Islet of Langerhans (tissue), 1 donor: ENCODE data around the gene CBX6.
A peak's percentile ranks its signal among the peaks of the same experiment; 100 is the strongest.

Source experiments
- FAIRE-seq: peaks from one replicate; lab custom pipeline; 2011; peaks lifted over from hg19 to GRCh38; lab: Jason Lieb, UNC

CBX6 gene

GRCh38 chr22:38873469-38874411 lies 1.7 kb upstream of the CBX6 start:
- FAIRE-seq, result peak; percentile 65

GRCh38 chr22:38872831-38873248 lies 824 bp upstream of the CBX6 start:
- no peak for FAIRE-seq

- FAIRE-seq, result no peak
Measured at GRCh38 chr22:38871360-38872171, 450 bp downstream of the CBX6 start.

GRCh38 chr22:38870791-38871359 lies 1.1 kb downstream of the CBX6 start:
- no peak for FAIRE-seq

- peak; percentile 79 for FAIRE-seq
Measured at GRCh38 chr22:38870312-38870741, 1.7 kb downstream of the CBX6 start.

- no peak for FAIRE-seq
Measured at GRCh38 chr22:38869663-38870062, 2.4 kb downstream of the CBX6 start.

- no peak for FAIRE-seq
Measured at GRCh38 chr22:38868886-38869381, 3.1 kb downstream of the CBX6 start.

GRCh38 chr22:38868286-38868721 lies 3.7 kb downstream of the CBX6 start:
- no peak for FAIRE-seq

- no peak for FAIRE-seq
Measured at GRCh38 chr22:38867471-38868285, 4.3 kb downstream of the CBX6 start.

- no peak for FAIRE-seq
Measured at GRCh38 chr22:38867124-38867455, 4.9 kb downstream of the CBX6 start.

- FAIRE-seq, result no peak
Measured at GRCh38 chr22:38866399-38867123, 5.5 kb downstream of the CBX6 start.

GRCh38 chr22:38866024-38866398 lies 6.0 kb downstream of the CBX6 start:
- no peak for FAIRE-seq

GRCh38 chr22:38865201-38866023 lies 6.6 kb downstream of the CBX6 start:
- FAIRE-seq, result no peak

GRCh38 chr22:38864361-38865191 lies 7.4 kb downstream of the CBX6 start:
- no peak for FAIRE-seq

GRCh38 chr22:38863531-38864131 lies 8.4 kb downstream of the CBX6 start:
- no peak for FAIRE-seq

- FAIRE-seq, result no peak
Measured at GRCh38 chr22:38862375-38863329, 9.4 kb downstream of the CBX6 start.

- FAIRE-seq, result no peak
Measured at GRCh38 chr22:38861927-38862326, 10.1 kb downstream of the CBX6 start.
